ENCODE results near the gene SELENOP. TPM values are rescaled to one million over a fixed set of nuclear protein-coding genes. Genes with fewer than 3 reads are reported as not detected.

The SELENOP gene
- total and polyA plus RNA-seq, 2 of the 13 experiments (the other 11 are each of a cell fraction or from before 2014, with no cell fraction given): 1,895 to 2,083 TPM

- no peak for TF ChIP-seq MAZ (IDR thresholded peaks at IDR 0.05; ENCODE audit: borderline replicate concordance, low read depth, low read length)
- TF ChIP-seq MAZ (CRISPR knock-in tag; IDR thresholded peaks at IDR 0.05; ENCODE audit: low read depth): no peak
- no peak for TF ChIP-seq E2F2 (CRISPR knock-in tag; IDR thresholded peaks at IDR 0.05; ENCODE audit: borderline replicate concordance)
- no peak for TF ChIP-seq ZBTB39 (CRISPR knock-in tag; IDR thresholded peaks at IDR 0.05)
- TF ChIP-seq PLRG1 (conservative IDR thresholded peaks at IDR 0.05): no peak
- no peak for TF ChIP-seq ZNF101 (CRISPR knock-in tag; IDR thresholded peaks at IDR 0.05; ENCODE audit: borderline replicate concordance, low read depth)
- TF ChIP-seq PAF1 (CRISPR knock-in tag; IDR thresholded peaks at IDR 0.05): no peak
- TF ChIP-seq JARID2 (CRISPR knock-in tag; IDR thresholded peaks at IDR 0.05; ENCODE audit: insufficient replicate concordance): no peak
- no peak for TF ChIP-seq MTF1 (CRISPR knock-in tag; IDR thresholded peaks at IDR 0.05)
- TF ChIP-seq HNRNPL (IDR thresholded peaks at IDR 0.05; ENCODE audit: low read depth, low read length): no peak
- no peak for TF ChIP-seq ZSCAN25 (CRISPR knock-in tag; IDR thresholded peaks at IDR 0.05)
- no peak for TF ChIP-seq ZNF691 (CRISPR knock-in tag; IDR thresholded peaks at IDR 0.05; ENCODE audit: borderline replicate concordance, low read depth)
- TF ChIP-seq ZBTB26 (CRISPR knock-in tag; IDR thresholded peaks at IDR 0.05; ENCODE audit: borderline replicate concordance): no peak
- TF ChIP-seq ZNF614 (CRISPR knock-in tag; IDR thresholded peaks at IDR 0.05; ENCODE audit: borderline replicate concordance): no peak
- TF ChIP-seq PHF5A (CRISPR knock-in tag; IDR thresholded peaks at IDR 0.05; ENCODE audit: low read depth, unreplicated experiment): no peak
- TF ChIP-seq NFIC (IDR thresholded peaks at IDR 0.05; ENCODE audit: low read length): peak; percentile 57; the same call in 1 of the 2 replicates
- TF ChIP-seq SETDB1 (CRISPR knock-in tag; IDR thresholded peaks at IDR 0.05; ENCODE audit: borderline replicate concordance): no peak
- TF ChIP-seq ZSCAN29 (CRISPR knock-in tag; conservative IDR thresholded peaks at IDR 0.05): no peak
- peak; percentile 54 for TF ChIP-seq RXRB (CRISPR knock-in tag; IDR thresholded peaks at IDR 0.05; ENCODE audit: borderline replicate concordance)
- TF ChIP-seq HMG20A (CRISPR knock-in tag; IDR thresholded peaks at IDR 0.05; ENCODE audit: borderline replicate concordance): no peak
- no peak for TF ChIP-seq SMARCC2 (IDR thresholded peaks at IDR 0.05)
- TF ChIP-seq SPEN (CRISPR knock-in tag; IDR thresholded peaks at IDR 0.05; ENCODE audit: low read depth): no peak
- TF ChIP-seq GMEB1 (CRISPR knock-in tag; IDR thresholded peaks at IDR 0.05; ENCODE audit: borderline replicate concordance): no peak
- TF ChIP-seq HDAC2 (CRISPR knock-in tag; IDR thresholded peaks at IDR 0.05): 0 out of 2 replicates have a peak, but pooled peaks have one; percentile 19
- no peak for TF ChIP-seq PITX1 (CRISPR knock-in tag; IDR thresholded peaks at IDR 0.05)
- no peak for TF ChIP-seq ZNF746 (CRISPR knock-in tag; IDR thresholded peaks at IDR 0.05)
Measured at GRCh38 chr5:42854795-42855194, 43.1 kb upstream of the SELENOP start (continued).
